GM10266 (cell line): ENCODE results near the gene MYEOV.

Experiments used
- DNase-seq: peaks from one replicate; pipeline ENCODE4 v3.0.0; 2012; ENCODE audit errors: extremely low spot score
- CTCF ChIP-seq: IDR thresholded peaks from 2 replicates; pipeline ENCODE4 v1.5.1; 2012; ENCODE audit warnings: mild to moderate bottlenecking, low read depth; ENCODE audit not compliant: control insufficient read depth, insufficient read depth; ENCODE audit errors: missing control alignments

MYEOV gene

GRCh38 chr11:69294571-69295078, 670 bp downstream of the MYEOV start:
- no peak for TF ChIP-seq CTCF

GRCh38 chr11:69295079-69295994, 1.4 kb downstream of the MYEOV start:
- DNase-seq = no peak
- no peak for TF ChIP-seq CTCF

More at GRCh38 chr11:69294571-69295078, 670 bp downstream of the MYEOV start:
- DNase-seq = no peak

- TF ChIP-seq CTCF = no peak
Observed at GRCh38 chr11:69295995-69296889, 2.3 kb downstream of the MYEOV start.

GRCh38 chr11:69296890-69297786, 3.2 kb downstream of the MYEOV start:
- DNase-seq = peak; percentile 84
- TF ChIP-seq CTCF = no peak

More at GRCh38 chr11:69295995-69296889, 2.3 kb downstream of the MYEOV start:
- DNase-seq = no peak

- TF ChIP-seq CTCF = no peak
- DNase-seq = peak; percentile 42
Observed at GRCh38 chr11:69297787-69298266, 3.9 kb downstream of the MYEOV start.

GRCh38 chr11:69298267-69299022, 4.5 kb downstream of the MYEOV start:
- TF ChIP-seq CTCF = no peak
- DNase-seq = peak; percentile 77
